ENCODE data around the gene EXD3. TPM values are rescaled to one million over a fixed set of nuclear protein-coding genes. Genes with fewer than 3 reads are reported as not detected.

The EXD3 gene
- polyA plus RNA-seq, 1 of the 3 experiments (the other 2 are of a cell fraction) = 11.5 TPM

GRCh38 chr9:137321726-137322361 is 101.1 kb downstream of the EXD3 start:
- Histone ChIP-seq H3K4me2 (no peak overlapping the region), H3K9ac (no peak overlapping the region), H3F3A (replicated peaks; ENCODE audit: insufficient read depth) (no peaks in the 10 kb centered on the region), H3K79me2 (ENCODE audit: insufficient read depth) (no peaks in the 10 kb centered on the region), H3K36me3 (replicated peaks in 1 of 2; ENCODE audit: control insufficient read depth in 1 of 2, insufficient read depth in 2 of 2, low read length in 1 of 2) (no peaks in the 10 kb centered on the region), H3K27me3 (ENCODE audit: insufficient read depth) (no peaks in the 10 kb centered on the region), H3K27ac (ENCODE audit: low read depth in 2 of 2, low read length in 1 of 2) (no peak overlapping the region), H3K4me1 (ENCODE audit: control insufficient read depth in 1 of 2, insufficient read depth in 2 of 2, low read depth in 1 of 2, low read length in 1 of 2) (peaks cover 0 to 4% of the 10 kb centered on the region in 2 experiments; a peak in 1 of 4 replicates), H3K9me2 (no peaks in the 10 kb centered on the region), H2AFZ (ENCODE audit: low read depth) (no peak overlapping the region), H3K4me3 (ENCODE audit: low read depth in 2 of 2, low read length in 1 of 2) (no peak overlapping the region), H3K9me3 (no peaks in the 10 kb centered on the region), H4K20me1 (ENCODE audit: insufficient read depth) (no peaks in the 10 kb centered on the region)
- DNase-seq = no peak
- WGBS (ENCODE audit: low lambda C conversion rate) = 78% methylated on average over 11 of the region's 22 CpGs
- POLR2A ChIA-PET = no interaction called here
- CTCF ChIA-PET = interaction anchor here (7.5 kb wide), 1 partner anchor 19 kb away, joined by 74 read pairs; the partner anchor contains the start of gene NRARP
- no peak for TF ChIP-seq NRF1 (IDR thresholded peaks at IDR 0.05; ENCODE audit: low read depth, low read length)
- no peak for TF ChIP-seq SIN3A (IDR thresholded peaks at IDR 0.05; ENCODE audit: borderline replicate concordance, low read depth, low read length)
- no peak for TF ChIP-seq GATA2 (CRISPR knock-in tag; IDR thresholded peaks at IDR 0.05)
- TF ChIP-seq MEF2A (IDR thresholded peaks at IDR 0.05; ENCODE audit: borderline replicate concordance, low read depth) = no peak
- TF ChIP-seq YY1 (IDR thresholded peaks at IDR 0.05; ENCODE audit: low read depth) = no peak
- no peak for TF ChIP-seq TCF12 (IDR thresholded peaks at IDR 0.05)
- TF ChIP-seq, protein P1, sequence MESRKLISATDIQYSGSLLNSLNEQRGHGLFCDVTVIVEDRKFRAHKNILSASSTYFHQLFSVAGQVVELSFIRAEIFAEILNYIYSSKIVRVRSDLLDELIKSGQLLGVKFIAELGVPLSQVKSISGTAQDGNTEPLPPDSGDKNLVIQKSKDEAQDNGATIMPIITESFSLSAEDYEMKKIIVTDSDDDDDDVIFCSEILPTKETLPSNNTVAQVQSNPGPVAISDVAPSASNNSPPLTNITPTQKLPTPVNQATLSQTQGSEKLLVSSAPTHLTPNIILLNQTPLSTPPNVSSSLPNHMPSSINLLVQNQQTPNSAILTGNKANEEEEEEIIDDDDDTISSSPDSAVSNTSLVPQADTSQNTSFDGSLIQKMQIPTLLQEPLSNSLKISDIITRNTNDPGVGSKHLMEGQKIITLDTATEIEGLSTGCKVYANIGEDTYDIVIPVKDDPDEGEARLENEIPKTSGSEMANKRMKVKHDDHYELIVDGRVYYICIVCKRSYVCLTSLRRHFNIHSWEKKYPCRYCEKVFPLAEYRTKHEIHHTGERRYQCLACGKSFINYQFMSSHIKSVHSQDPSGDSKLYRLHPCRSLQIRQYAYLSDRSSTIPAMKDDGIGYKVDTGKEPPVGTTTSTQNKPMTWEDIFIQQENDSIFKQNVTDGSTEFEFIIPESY (IDR thresholded peaks at IDR 0.05; ENCODE audit: borderline replicate concordance, low read depth) = no peak
- no peak for TF ChIP-seq EZH2phosphoT487 (IDR thresholded peaks at IDR 0.05; ENCODE audit: borderline replicate concordance, low read depth)
- TF ChIP-seq POLR2AphosphoS5 (IDR thresholded peaks at IDR 0.05; ENCODE audit: low read depth, low read length) = no peak
- TF ChIP-seq RFX5 (IDR thresholded peaks at IDR 0.05; ENCODE audit: low read length) = no peak
- TF ChIP-seq GABPA (IDR thresholded peaks at IDR 0.05; ENCODE audit: low read depth) = no peak
- TF ChIP-seq, protein P2, sequence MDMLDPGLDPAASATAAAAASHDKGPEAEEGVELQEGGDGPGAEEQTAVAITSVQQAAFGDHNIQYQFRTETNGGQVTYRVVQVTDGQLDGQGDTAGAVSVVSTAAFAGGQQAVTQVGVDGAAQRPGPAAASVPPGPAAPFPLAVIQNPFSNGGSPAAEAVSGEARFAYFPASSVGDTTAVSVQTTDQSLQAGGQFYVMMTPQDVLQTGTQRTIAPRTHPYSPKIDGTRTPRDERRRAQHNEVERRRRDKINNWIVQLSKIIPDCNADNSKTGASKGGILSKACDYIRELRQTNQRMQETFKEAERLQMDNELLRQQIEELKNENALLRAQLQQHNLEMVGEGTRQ (IDR thresholded peaks at IDR 0.05; ENCODE audit: borderline replicate concordance, low read depth, low read length) = no peak
- TF ChIP-seq USF1 (IDR thresholded peaks at IDR 0.05; ENCODE audit: borderline replicate concordance, low read depth) = no peak

Measured in SK-N-SH (cell line).